Mononuclear cell (primary cell): ENCODE results near the gene MOB2. TPM values are rescaled to one million over a fixed set of nuclear protein-coding genes. Genes with fewer than 3 reads are reported as not detected.
"Not testable (repeated sequence)": the region's sequence is repeated elsewhere in the genome, so short reads cannot be mapped to it uniquely, and the experiment has no call there.

ENCODE experiments used
- H3K27me3 ChIP-seq: 2 replicates; pipeline ENCODE4 v1.6.0; 2011; ENCODE audit warnings: low read length, control low read depth; ENCODE audit not compliant: insufficient read depth
- H3K4me1 ChIP-seq: 2 replicates; pipeline ENCODE4 v1.5.1; 2011; ENCODE audit warnings: mild to moderate bottlenecking, low read length, control low read depth; ENCODE audit not compliant: insufficient read depth
- H3K4me3 ChIP-seq: 2 replicates; pipeline ENCODE4 v1.5.1; 2011; ENCODE audit warnings: mild to moderate bottlenecking, low read length, moderate library complexity
- H3K9me3 ChIP-seq: 2 replicates; pipeline ENCODE4 v1.5.1; 2011; ENCODE audit warnings: low read depth, mild to moderate bottlenecking, control low read depth, low read length
- total RNA-seq: library from RNA; depleted of rRNA; stranded (reverse); fragments of >200 nt; gene quantifications from one replicate; pipeline ENCODE4 v1.2.3, GENCODE V29; 2012

MOB2 gene
- total RNA-seq, 1 donor, result 20.7 TPM

DNA sequence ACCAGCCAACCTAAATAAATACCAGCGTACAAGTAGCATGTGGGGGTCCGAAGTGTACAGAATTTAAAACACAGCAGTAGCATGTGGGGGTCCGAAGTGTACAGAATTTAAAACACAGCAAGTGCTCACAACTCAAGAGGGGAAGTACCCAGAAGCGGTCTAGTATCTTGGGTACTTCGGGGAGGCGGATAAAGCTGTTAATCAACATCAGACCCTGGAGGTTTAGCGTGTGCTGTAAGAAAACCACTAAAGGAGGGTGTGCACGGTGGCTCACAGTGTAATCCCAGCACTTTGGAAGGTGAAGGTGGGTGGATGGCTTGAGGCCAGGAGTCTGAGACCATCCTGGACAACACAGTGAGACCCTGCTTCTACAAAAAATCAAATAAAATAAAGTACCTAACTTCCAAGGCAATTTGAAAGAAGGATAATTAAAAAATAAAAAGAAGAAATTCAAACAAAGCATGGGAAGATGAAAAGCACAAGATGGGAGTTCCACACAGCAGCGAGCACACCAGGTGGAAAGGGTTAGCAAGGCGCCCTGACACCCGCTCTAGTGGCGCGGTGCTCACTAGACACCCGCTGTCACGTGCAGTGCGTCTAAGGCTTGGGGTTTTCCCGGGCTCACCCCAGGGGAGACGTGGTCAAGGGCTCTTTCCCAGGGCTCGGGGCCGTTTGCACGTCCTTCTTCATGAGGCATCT, 35.0 kb upstream of the MOB2 start:
- no peaks in the 10 kb centered on the region for H3K27me3 ChIP-seq
- no peak overlapping the region for H3K4me3 ChIP-seq
- peaks cover 4% of the 10 kb centered on the region for H3K4me1 ChIP-seq
- no peaks in the 10 kb centered on the region for H3K9me3 ChIP-seq

DNA sequence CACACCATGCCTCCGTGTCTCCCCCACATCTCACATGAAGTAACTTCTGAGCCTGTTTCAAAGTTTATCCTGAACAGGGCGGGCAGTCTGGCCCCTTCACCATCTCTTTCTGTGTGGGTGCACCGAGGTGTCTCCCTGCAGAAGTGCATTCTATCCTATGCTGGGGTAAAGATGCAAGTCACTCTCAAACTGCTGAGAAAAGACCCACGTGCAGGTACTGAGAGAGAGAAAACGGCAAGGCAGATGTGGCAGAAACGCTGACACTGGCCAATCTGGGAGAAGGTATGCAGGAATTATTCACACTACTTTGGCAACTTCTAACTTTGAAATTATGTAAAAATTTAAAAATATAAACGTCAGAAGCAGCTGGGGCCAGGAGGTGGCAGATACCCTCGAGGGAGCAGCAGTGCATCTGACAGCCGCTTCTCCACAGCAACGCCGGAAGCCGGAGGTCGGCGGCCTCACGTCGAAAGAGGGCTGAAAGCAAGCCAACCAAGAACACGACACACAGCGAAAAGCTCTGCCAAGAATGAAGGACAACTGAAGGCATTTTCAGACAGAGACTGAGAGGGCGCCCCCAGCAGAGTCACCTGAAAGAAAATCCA, 34.2 kb upstream of the MOB2 start:
- Histone ChIP-seq H3K4me3 (no peak overlapping the region), H3K9me3 (no peaks in the 10 kb centered on the region), H3K27me3 (no peaks in the 10 kb centered on the region), H3K4me1 (peaks cover 11% of the 10 kb centered on the region)

DNA sequence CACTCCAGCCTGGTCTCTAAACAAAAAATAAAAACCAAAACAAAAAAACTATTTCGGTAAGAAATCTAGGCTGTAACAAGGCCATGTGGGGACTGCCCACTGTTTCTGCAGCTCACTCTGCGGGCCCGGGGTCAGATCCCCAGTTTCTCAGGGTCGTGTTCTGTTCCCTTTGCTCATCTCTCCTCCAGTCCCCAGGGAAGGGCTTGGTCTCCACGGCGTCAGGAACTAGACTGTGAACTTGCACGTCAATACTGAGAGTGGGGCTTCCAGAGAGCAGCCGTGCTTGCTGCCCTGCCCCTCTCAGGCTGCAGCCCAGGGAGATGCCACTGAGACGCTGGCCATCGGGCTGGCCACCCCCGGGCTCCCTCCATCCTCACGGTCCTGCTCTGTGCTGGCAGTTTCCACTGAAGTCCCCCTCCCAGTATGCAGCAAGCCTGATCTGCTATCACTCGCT, 33.7 kb upstream of the MOB2 start:
- Histone ChIP-seq H3K4me1 (peaks cover 16% of the 10 kb centered on the region), H3K4me3 (no peak overlapping the region), H3K9me3 (no peaks in the 10 kb centered on the region), H3K27me3 (no peaks in the 10 kb centered on the region)

DNA sequence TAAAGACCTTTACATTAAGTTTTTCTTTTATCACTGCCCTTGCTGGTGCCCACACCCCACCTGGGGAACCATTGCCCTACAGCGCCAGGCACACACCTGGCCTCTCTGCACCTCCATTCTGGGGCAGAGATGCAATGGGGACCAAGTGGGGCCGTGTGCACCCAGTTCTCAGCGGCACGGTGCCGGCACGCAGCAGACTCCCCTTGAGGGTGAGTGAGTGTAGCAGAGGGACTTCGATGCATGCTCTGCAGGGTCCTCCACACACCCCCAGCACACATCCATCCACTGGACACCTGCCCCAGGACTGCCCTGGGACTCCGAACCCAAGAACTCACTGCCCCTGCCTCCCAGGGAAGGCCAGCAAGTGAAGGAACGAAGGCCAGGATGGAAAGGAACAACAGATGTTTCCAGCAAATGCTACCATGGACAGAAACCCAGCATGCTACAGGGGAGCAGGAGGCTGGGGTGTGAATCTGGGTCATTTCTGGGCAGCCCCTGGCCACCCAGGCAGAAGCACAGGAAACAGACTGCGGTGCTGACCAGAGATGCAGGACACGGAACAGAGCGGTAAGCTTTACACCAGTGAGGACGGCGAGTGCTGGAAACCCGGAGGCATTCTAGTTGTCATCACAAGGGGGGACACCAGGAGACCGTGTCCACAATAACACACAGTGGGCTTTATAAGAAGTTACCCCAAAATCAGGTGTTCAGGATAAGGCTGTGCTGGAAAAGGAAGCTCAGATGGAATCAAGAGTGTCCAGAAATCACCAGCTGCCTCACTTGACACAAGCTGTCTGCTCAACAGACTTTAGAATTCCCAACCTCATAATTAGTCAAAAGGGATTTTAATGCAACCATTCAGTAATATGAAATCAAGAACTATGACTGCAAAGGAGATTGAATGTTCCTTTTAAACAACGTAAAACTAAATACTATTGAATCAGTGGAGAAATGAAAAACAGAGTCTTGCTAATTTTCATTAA, 32.7 kb upstream of the MOB2 start:
- Histone ChIP-seq H3K27me3 (no peaks in the 10 kb centered on the region), H3K4me3 (no peak overlapping the region), H3K9me3 (no peaks in the 10 kb centered on the region), H3K4me1 (peaks cover 17% of the 10 kb centered on the region)

DNA sequence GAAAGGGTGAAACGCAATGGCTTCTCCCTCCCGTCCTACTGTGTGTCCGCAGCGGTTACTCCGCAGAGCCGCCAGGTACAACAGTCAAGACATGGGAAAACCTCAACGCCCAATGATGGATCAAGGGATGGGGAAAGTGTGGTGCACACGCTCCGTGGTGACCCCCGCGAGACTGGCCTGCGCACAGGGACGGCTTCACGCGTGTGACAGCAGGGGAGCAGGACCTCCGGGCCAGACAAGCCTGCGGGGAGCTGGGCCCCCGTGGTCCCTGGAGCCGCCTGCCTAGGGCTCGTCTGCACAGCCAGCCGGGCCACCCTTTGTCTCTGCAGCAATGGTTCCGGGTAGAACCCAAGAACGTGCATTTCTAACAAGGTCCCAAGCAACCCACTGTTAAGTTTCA, 31.7 kb upstream of the MOB2 start:
- no peak overlapping the region for H3K4me3 ChIP-seq
- H3K4me1 ChIP-seq, result peaks cover 13% of the 10 kb centered on the region
- H3K9me3 ChIP-seq, result no peaks in the 10 kb centered on the region
- no peaks in the 10 kb centered on the region for H3K27me3 ChIP-seq

DNA sequence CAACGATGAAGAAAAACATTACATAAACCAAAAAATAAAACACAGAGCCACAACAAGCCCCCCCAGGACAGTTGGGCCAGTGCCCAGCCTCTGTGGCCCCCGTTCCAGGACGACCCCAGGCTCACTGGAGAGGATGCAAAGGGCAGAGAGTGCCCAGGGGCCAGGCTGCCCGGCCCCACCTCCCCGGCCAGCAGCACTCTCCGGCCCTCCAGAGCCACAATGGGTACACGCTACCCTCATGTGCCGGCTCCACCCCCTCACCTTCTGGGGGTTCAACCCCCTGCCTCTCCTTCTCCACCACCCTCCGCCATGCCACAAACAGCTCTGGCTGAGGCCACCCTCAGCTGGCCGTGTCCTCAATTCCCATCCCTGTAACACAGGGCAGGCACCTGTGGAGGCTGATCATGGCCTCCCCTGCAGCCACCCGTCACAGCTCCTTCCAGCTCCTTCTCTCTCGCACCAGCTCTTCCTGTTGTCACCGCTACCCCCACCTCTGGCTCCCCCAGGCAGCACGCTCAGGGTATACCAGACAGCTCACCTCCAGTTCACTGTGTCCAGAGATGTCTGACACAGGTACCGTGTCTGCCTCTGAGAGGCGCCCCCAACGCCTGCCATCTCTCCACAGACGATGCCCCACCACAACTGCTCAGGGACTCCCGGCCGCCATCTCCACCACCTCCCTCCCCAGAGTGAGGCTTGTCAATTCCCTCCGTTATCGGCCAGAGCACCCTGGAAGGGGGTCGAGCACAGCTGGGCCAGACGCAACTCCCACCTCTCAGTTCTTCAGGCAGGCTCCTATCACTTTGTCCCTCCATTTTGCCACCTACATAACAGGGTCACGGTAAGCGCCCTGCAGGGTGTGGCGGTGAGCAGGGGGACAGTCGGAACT, 30.8 kb upstream of the MOB2 start:
- Histone ChIP-seq H3K4me3 (no peak overlapping the region), H3K27me3 (no peaks in the 10 kb centered on the region), H3K4me1 (peaks cover 13% of the 10 kb centered on the region), H3K9me3 (no peaks in the 10 kb centered on the region)

DNA sequence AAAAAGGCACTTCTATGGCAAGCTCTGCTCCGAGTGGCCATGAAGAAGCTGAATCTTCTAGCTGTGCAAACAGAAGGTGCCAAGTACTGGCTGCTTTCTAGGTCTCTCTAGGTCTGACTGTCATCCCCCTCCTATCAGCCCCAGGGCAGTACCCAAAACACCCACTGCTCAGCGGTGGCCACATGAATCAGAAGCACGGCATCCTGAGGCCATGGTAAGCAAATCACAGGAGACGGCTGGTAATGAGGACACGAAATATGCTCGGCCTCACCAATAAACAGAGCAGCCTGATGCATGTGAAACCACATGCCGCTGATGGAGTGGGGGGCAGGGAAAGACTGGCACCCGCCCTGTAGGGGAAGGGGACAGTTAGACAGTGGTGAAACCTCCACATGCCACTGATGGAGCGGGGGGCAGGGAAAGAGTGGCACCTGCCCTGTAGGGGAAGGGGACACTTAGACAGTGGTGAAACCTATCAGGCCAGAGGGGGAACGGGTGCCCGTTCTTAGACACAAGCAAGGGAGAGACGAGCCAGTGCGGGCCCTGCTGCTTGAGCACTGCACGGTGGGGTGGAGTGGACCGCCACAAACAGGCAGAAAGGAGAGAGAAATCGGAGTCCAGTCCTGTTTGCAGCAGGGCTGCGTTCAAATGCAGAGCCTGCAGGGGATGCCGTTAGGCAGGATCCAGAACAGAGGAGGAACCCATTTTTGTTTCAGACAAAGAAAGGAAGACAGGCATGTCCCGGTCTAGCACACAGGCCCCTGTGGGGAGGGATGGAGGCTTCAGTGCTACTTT, 29.9 kb upstream of the MOB2 start:
- H3K27me3 ChIP-seq, result no peaks in the 10 kb centered on the region
- no peaks in the 10 kb centered on the region for H3K9me3 ChIP-seq
- peaks cover 13% of the 10 kb centered on the region for H3K4me1 ChIP-seq
- no peak overlapping the region for H3K4me3 ChIP-seq

DNA sequence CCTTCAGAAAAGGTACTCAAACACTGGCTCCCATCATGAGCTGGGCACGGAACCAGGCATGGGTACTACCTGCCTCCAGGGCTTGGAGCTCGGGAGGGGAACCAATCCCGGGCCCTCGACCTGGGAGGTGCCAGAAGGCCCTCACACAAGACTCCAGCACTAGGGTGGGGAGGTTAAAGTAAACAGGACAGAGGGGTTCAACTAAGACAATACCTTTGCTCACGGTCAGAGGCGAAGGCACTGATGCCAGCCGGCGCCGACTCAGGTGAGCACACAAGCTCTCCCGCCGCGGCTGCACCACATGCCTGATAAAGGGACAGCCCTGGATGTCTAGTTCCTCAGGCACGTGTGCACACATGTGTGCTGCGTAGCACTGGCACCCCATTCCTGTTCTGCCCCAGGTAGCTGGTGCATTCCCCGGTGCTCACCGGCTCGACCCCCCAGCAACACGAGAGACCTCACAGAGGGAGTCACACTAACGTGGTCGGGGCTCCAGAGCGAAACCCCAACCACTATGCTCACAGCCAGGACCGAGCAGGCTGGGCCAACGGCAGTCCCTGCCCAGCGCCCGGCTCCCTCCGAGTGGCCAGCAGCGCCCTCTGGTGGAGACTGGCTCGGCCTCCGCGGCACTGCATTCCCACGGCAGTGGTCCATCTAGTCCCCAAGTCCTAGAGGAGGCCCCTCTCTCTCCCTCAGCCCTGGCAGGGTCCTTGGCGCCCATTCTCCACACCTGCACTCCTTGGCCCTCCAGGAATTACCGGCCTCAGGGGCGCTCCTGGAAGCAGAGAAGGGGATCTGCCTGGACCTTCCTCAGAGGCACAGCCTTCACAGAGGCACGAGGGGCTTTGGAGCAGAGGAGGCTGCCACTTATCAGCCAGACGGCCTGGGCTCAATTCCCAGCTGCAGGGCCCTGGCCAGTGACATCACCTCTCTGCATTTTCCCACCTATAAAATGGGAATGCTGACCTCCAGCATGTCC, 28.8 kb upstream of the MOB2 start:
- Histone ChIP-seq H3K9me3 (no peaks in the 10 kb centered on the region), H3K27me3 (no peaks in the 10 kb centered on the region), H3K4me3 (no peak overlapping the region), H3K4me1 (peaks cover 13% of the 10 kb centered on the region)

DNA sequence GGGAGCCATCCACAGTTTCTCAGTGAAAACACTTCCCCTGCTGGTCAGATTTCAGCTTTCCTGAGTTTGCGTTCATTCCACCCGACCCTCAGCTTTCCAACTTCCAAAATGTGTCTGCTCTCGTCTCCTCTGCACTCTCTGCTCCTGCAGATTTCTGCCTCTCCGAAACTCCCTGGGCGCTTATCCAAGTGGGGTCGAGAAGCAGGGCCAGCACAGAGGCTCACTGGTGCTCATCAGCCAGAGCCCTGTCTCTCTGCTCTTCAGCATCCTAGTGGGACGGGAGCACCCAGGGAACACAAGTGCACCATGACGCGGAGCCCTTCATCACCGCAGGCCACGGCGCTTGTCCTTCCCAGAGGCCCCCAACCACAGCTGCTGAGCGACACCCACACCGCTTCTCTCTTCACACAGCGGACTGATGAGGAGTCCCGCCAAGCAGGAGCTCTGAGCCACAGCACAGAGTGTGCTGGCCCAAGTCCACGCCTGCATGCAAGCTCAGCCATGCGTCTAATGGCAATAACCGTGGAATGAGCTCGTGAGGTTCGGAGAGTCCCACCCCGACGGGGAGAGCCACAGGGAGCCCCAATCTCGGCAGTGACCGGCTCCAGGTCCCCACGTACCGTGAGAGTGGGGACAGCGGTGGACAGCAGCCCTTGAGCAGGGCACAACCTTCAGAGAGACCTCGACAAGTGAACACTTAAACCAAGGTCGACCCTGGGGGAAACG, 27.9 kb upstream of the MOB2 start:
- Histone ChIP-seq H3K4me1 (peaks cover 13% of the 10 kb centered on the region), H3K27me3 (no peaks in the 10 kb centered on the region), H3K4me3 (no peak overlapping the region), H3K9me3 (no peaks in the 10 kb centered on the region)

DNA sequence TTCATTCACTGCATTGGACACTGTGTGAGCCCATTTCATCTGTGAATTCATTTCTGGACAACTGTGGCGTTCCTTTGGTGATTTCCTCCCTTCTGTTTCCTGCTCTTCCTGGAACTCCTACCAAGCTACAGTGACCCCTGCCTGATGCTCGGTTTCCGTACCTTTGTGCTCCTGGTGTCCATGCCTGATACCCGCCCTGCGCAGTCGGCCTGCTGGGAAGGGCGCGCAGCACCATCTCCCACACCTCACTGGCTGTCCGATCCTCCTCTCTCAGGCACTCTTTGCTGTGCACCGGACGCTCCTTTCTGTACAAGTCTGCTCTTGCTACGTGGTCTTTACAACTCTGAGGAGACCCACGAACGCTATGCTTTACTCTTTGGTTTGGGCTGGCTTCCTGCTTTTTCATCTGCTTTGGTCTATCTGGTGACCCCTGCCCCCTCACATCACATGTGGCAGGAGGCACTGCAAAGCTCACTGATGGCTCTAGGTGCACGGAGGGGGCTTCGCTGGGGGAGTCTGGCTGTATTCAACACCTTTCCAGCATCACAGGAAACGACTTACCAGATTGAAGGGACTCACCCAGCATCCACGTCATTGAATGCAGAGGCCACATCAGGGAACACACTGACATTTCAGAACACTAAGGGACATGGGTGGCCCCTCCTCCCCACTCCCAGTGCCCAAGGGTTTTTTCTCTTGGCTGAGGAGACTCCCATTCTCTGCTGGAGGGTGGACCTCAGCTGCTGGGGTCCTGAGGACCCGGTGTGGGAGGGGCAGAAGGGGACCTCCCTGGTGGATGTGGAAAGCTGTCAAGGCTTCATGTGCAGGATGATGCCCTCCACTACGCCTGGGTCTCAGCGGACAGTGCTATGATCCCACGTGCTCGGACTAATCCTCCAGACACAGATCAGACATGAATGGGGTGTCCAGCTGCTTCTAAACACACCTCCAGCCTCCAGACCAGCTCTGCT, 27.0 kb upstream of the MOB2 start:
- Histone ChIP-seq H3K4me1 (peaks cover 13% of the 10 kb centered on the region), H3K9me3 (no peaks in the 10 kb centered on the region), H3K27me3 (no peaks in the 10 kb centered on the region), H3K4me3 (no peak overlapping the region)

DNA sequence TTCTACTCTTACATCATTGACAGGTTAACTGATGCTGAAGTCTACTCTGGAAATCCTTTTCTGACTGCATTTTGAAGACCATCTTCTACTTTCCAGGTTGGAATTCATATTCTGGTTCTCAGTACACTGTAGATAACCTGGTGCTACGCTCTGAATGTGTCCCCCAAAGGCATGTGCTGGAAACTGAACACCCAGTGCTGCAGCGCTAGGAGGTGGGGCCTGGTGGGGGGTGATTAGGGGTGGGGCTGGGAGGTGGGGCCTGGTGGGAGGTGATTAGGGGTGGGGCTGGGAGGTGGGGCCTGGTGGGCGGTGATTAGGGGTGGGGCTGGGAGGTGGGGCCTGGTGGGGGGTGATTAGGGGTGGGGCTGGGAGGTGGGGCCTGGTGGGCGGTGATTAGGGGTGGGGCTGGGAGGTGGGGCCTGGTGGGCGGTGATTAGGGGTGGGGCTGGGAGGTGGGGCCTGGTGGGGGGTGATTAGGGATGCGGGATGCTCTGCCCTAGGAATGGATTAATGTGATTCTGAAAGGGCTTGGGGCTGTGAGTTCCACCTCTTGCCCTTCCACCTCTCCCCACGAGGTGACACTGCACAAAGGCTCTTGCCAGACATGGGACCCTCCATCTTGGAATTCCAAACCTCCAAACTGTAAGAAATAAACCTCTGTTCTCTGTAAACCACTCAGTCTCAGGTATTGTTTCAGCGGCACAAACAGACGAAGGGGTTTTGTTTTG, 26.1 kb upstream of the MOB2 start:
- H3K4me1 ChIP-seq, result peaks cover 15% of the 10 kb centered on the region

More for the DNA sequence above, 26.1 kb upstream of the MOB2 start:
- not testable (repeated sequence) for H3K27me3 ChIP-seq, H3K9me3 ChIP-seq, H3K4me3 ChIP-seq
